DOHH2 (cell line): Measurements from ENCODE around the gene DHX40.

Experiments
- H3F3A ChIP-seq: fragments of 200-600 bp; sonication (generic), shearing (Covaris generic); 2 replicates; pipeline ENCODE4 v1.6.0; 2016; ENCODE audit warnings: antibody characterized with exemption, mild to moderate bottlenecking; ENCODE audit not compliant: control insufficient read depth, insufficient read depth
- H3K27ac ChIP-seq: fragments of 200-600 bp; sonication (generic); 2 replicates; pipeline ENCODE4 v1.5.1; 2014; ENCODE audit warnings: low read depth, mild to moderate bottlenecking, low read length, moderate library complexity
- H3K27me3 ChIP-seq: fragments of 200-600 bp; sonication (generic); 2 replicates; pipeline ENCODE4 v1.6.1; 2014; ENCODE audit warnings: mild to moderate bottlenecking, low read length, mixed read lengths; ENCODE audit not compliant: control insufficient read depth
- H3K36me3 ChIP-seq: fragments of 200-600 bp; sonication (generic); 2 replicates; pipeline ENCODE4 v1.6.1; 2014; ENCODE audit warnings: mild to moderate bottlenecking, low read length, moderate library complexity, mixed read lengths; ENCODE audit not compliant: control insufficient read depth
- H3K4me1 ChIP-seq: fragments of 200-600 bp; sonication (generic); 2 replicates; pipeline ENCODE4 v1.6.1; 2014; ENCODE audit warnings: mild to moderate bottlenecking, low read length, mixed read lengths; ENCODE audit not compliant: control insufficient read depth
- H3K4me2 ChIP-seq: fragments of 200-600 bp; sonication (generic); 2 replicates; pipeline ENCODE4 v1.6.0; 2014; ENCODE audit warnings: mild to moderate bottlenecking, low read length, moderate library complexity
- H3K4me3 ChIP-seq: fragments of 200-600 bp; sonication (generic); 2 replicates; pipeline ENCODE4 v1.5.1; 2014; ENCODE audit warnings: mild to moderate bottlenecking, low read length, mixed read lengths
- H3K79me2 ChIP-seq: fragments of 200-600 bp; sonication (generic); 2 replicates; pipeline ENCODE4 v1.6.1; 2014; ENCODE audit warnings: mild to moderate bottlenecking, low read length, mixed read lengths; ENCODE audit not compliant: control insufficient read depth
- H3K9me2 ChIP-seq: fragments of 200-600 bp; sonication (generic); replicated peaks from 2 replicates; pipeline ENCODE4 v1.6.1; 2014; ENCODE audit warnings: mild to moderate bottlenecking, low read length, mixed read lengths; ENCODE audit not compliant: control insufficient read depth
- H3K9me3 ChIP-seq: fragments of 200-600 bp; sonication (generic); 2 replicates; pipeline ENCODE4 v1.6.1; 2014; ENCODE audit warnings: antibody characterized with exemption, low read length, mixed read lengths; ENCODE audit not compliant: control insufficient read depth, insufficient read depth
- H4K20me1 ChIP-seq: fragments of 200-600 bp; sonication (generic); 2 replicates; pipeline ENCODE4 v1.6.0; 2014; ENCODE audit warnings: low read depth, mild to moderate bottlenecking, antibody characterized with exemption, low read length, moderate library complexity; ENCODE audit not compliant: control insufficient read depth, insufficient read depth
- EZH2phosphoT487 ChIP-seq: fragments of 200-600 bp; sonication (generic); IDR thresholded peaks from 2 replicates; pipeline ENCODE4 v1.6.1; 2017; ENCODE audit warnings: borderline replicate concordance, mild to moderate bottlenecking, antibody characterized with exemption, low read length, moderate library complexity, mixed read lengths
- TF ChIP-seq, protein P1 (sequence below): fragments of 200-600 bp; sonication (generic); IDR thresholded peaks from one replicate; pipeline ENCODE4 v1.5.1; 2014; ENCODE audit warnings: antibody characterized with exemption, mild to moderate bottlenecking, low read depth, low read length; ENCODE audit not compliant: poor library complexity, severe bottlenecking

Gene DHX40

GRCh38 chr17:59623151-59623550 lies 57.7 kb downstream of the DHX40 start:
- no peak for TF ChIP-seq EZH2phosphoT487
- TF ChIP-seq, protein P1, sequence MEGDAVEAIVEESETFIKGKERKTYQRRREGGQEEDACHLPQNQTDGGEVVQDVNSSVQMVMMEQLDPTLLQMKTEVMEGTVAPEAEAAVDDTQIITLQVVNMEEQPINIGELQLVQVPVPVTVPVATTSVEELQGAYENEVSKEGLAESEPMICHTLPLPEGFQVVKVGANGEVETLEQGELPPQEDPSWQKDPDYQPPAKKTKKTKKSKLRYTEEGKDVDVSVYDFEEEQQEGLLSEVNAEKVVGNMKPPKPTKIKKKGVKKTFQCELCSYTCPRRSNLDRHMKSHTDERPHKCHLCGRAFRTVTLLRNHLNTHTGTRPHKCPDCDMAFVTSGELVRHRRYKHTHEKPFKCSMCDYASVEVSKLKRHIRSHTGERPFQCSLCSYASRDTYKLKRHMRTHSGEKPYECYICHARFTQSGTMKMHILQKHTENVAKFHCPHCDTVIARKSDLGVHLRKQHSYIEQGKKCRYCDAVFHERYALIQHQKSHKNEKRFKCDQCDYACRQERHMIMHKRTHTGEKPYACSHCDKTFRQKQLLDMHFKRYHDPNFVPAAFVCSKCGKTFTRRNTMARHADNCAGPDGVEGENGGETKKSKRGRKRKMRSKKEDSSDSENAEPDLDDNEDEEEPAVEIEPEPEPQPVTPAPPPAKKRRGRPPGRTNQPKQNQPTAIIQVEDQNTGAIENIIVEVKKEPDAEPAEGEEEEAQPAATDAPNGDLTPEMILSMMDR: no peak
- H3K4me2 ChIP-seq: peak overlapping the region; percentile 94
- H3K4me1 ChIP-seq: peaks cover 70% of the 10 kb centered on the region
- peaks cover 67% of the 10 kb centered on the region for H3K36me3 ChIP-seq
- no peaks in the 10 kb centered on the region for H3K27me3 ChIP-seq
- no peaks in the 10 kb centered on the region for H3K9me3 ChIP-seq
- H3K4me3 ChIP-seq: peak overlapping the region; percentile 97
- H4K20me1 ChIP-seq: peaks cover 44% of the 10 kb centered on the region
- peaks cover 100% of the 10 kb centered on the region for H3K79me2 ChIP-seq
- no peaks in the 10 kb centered on the region for H3K9me2 ChIP-seq
- H3K27ac ChIP-seq: peak overlapping the region; percentile 87
- H3F3A ChIP-seq: peaks cover 28% of the 10 kb centered on the region

GRCh38 chr17:59626756-59627155 lies 61.3 kb downstream of the DHX40 start:
- H3K4me2 ChIP-seq: peak overlapping the region; percentile 58
- peak overlapping the region; percentile 52 for H3K27ac ChIP-seq
- H3K9me2 ChIP-seq: no peaks in the 10 kb centered on the region
- no peak for TF ChIP-seq EZH2phosphoT487
- TF ChIP-seq, protein P1: no peak
- H3K36me3 ChIP-seq: peaks cover 77% of the 10 kb centered on the region
- peaks cover 57% of the 10 kb centered on the region for H4K20me1 ChIP-seq
- H3K4me1 ChIP-seq: peaks cover 89% of the 10 kb centered on the region
- peaks cover 14% of the 10 kb centered on the region for H3F3A ChIP-seq
- no peaks in the 10 kb centered on the region for H3K27me3 ChIP-seq
- H3K79me2 ChIP-seq: peaks cover 100% of the 10 kb centered on the region
- H3K9me3 ChIP-seq: no peaks in the 10 kb centered on the region
- H3K4me3 ChIP-seq: peak overlapping the region; percentile 21

- H3K4me2 ChIP-seq: peak overlapping the region; percentile 58
- H3K4me3 ChIP-seq: peak overlapping the region; percentile 21
- H4K20me1 ChIP-seq: peaks cover 57% of the 10 kb centered on the region
- no peaks in the 10 kb centered on the region for H3K27me3 ChIP-seq
- peaks cover 73% of the 10 kb centered on the region for H3K36me3 ChIP-seq
- H3K4me1 ChIP-seq: peaks cover 89% of the 10 kb centered on the region
- no peaks in the 10 kb centered on the region for H3K9me3 ChIP-seq
- no peak for TF ChIP-seq EZH2phosphoT487
- TF ChIP-seq, protein P1: no peak
- peaks cover 9% of the 10 kb centered on the region for H3F3A ChIP-seq
- H3K9me2 ChIP-seq: no peaks in the 10 kb centered on the region
- H3K27ac ChIP-seq: peak overlapping the region; percentile 52
- peaks cover 100% of the 10 kb centered on the region for H3K79me2 ChIP-seq
These were observed 61.9 kb downstream of the DHX40 start for GRCh38 chr17:59627274-59627673.
